Inferior parietal cortex (tissue), 1 donor: ENCODE measurements around the gene EFL1.

Experiments used
- DNase-seq: peaks from one replicate; pipeline ENCODE4 v3.0.0-alpha.2; 2016; ENCODE audit errors: extremely low spot score

Gene EFL1

GRCh38 chr15:82081914-82082762 is 180.4 kb downstream of the EFL1 start:
- no peak for DNase-seq

GRCh38 chr15:82080774-82081173 is 181.8 kb downstream of the EFL1 start:
- no peak for DNase-seq
